GM12878 (cell line): Measurements from ENCODE around the gene NME5. TPM values are rescaled to one million over a fixed set of nuclear protein-coding genes. Genes with fewer than 3 reads are reported as not detected.

Experiments used
- ATAC-seq: fragments of 200-7000 bp; cut with Tn5 transposase; 3 replicates; pipeline ENCODE4 v1.9.1; 2020; ENCODE audit warnings: mild to moderate bottlenecking, moderate library complexity
- BruUV-seq: library from RNA; stranded (reverse); fragments of 400-500 nt; replicated peaks from 2 replicates; lab custom pipeline; 2021; lab: Mats Ljungman, UMichigan
- CTCF ChIA-PET: fragments of 300-600 bp; sonication (Branson Sonifier 250); formaldehyde crosslinking; extraction: SDS; loops from one replicate; lab custom pipeline; 2021; ENCODE audit warnings: inconsistent platforms; lab: Yijun Ruan, JAX
- POLR2A ChIA-PET: fragments of 350-600 bp; formaldehyde crosslinking; extraction: SDS; loops from one replicate; lab custom pipeline; 2021; ENCODE audit warnings: inconsistent platforms; lab: Charles Lee
- RAD21 ChIA-PET: fragments of 300-600 bp; sonication (Branson Sonifier 250); formaldehyde crosslinking; loops from one replicate; lab custom pipeline; 2023; ENCODE audit warnings: antibody characterized with exemption; ENCODE audit not compliant: unreplicated experiment; lab: Charles Lee
- SMC1A ChIA-PET: fragments of 300-600 bp; sonication (Branson Sonifier 250); formaldehyde crosslinking; loops from one replicate; lab custom pipeline; 2023; ENCODE audit not compliant: unreplicated experiment, uncharacterized antibody; lab: Charles Lee
- DNase-seq: peaks from one replicate; pipeline ENCODE4 v3.0.0-alpha.2; 2011; ENCODE audit warnings: low read depth, low spot score
- FAIRE-seq: peaks from 3 replicates; lab custom pipeline; 2011; peaks lifted over from hg19 to GRCh38; lab: Jason Lieb, UNC
- H2AFZ ChIP-seq: 2 replicates; pipeline ENCODE4 v1.6.0; 2011; ENCODE audit warnings: low read depth, low read length, control low read depth; ENCODE audit not compliant: control insufficient read depth
- H3K27ac ChIP-seq: 2 replicates; pipeline ENCODE4 v1.5.1; 2011; ENCODE audit warnings: control low read depth; ENCODE audit not compliant: control insufficient read depth, insufficient read depth
- H3K27me3 ChIP-seq, 2 experiments: replicated peaks in 1 of 2; 2 replicates each; pipeline versions ENCODE4 v1.6.0 to v1.6.1; 2011; ENCODE audit warnings: low read length in 1 of 2; ENCODE audit not compliant: control insufficient read depth in 2 of 2, insufficient read depth in 2 of 2
- H3K36me3 ChIP-seq, 2 experiments: 2 replicates each; pipeline ENCODE4 v1.5.1; 2011; ENCODE audit warnings: low read length in 1 of 2; ENCODE audit not compliant: control insufficient read depth in 2 of 2, insufficient read depth in 2 of 2
- H3K4me1 ChIP-seq: 2 replicates; pipeline ENCODE4 v1.6.1; 2011; ENCODE audit warnings: mild to moderate bottlenecking, low read length, moderate library complexity, mixed read lengths; ENCODE audit not compliant: control insufficient read depth, insufficient read depth
- H3K4me2 ChIP-seq: 2 replicates; pipeline ENCODE4 v1.6.0; 2011; ENCODE audit warnings: control low read depth; ENCODE audit not compliant: control insufficient read depth, insufficient read depth
- H3K4me3 ChIP-seq: fragments of 200-600 bp; sonication (generic); 2 replicates; pipeline ENCODE4 v1.5.1; 2016
- H3K79me2 ChIP-seq: 2 replicates; pipeline ENCODE4 v1.6.0; 2011; ENCODE audit warnings: low read length; ENCODE audit not compliant: control insufficient read depth, insufficient read depth
- H3K9ac ChIP-seq: 2 replicates; pipeline ENCODE4 v1.8.0; 2011; ENCODE audit warnings: low read length, control low read depth, mixed read lengths; ENCODE audit not compliant: control insufficient read depth, insufficient read depth
- H3K9me3 ChIP-seq: replicated peaks from 3 replicates; pipeline ENCODE4 v1.5.1; 2011; ENCODE audit warnings: mild to moderate bottlenecking, low read length; ENCODE audit not compliant: control insufficient read depth, insufficient read depth
- H4K20me1 ChIP-seq: 2 replicates; pipeline ENCODE4 v1.6.0; 2011; ENCODE audit not compliant: control insufficient read depth, insufficient read depth
- EGR1 ChIP-seq, 2 experiments: IDR thresholded peaks; 1 replicate in 1 of 2; 2 replicates in 1 of 2; pipeline ENCODE4 v1.6.1; 2011 to 2012; ENCODE audit warnings: low read depth in 2 of 2, low read length in 2 of 2, borderline replicate concordance in 1 of 2, mild to moderate bottlenecking in 1 of 2, moderate library complexity in 1 of 2
- FOXK2 ChIP-seq: fragments of 450-650 bp; IDR thresholded peaks from 2 replicates; pipeline ENCODE4 v1.6.1; 2017; ENCODE audit warnings: mild to moderate bottlenecking, moderate library complexity
- HDAC2 ChIP-seq: fragments of 200-600 bp; sonication (generic); IDR thresholded peaks from 2 replicates; pipeline ENCODE4 v1.6.1; 2017
- HDAC6 ChIP-seq: fragments of 200-600 bp; sonication (generic); IDR thresholded peaks from one replicate; pipeline ENCODE4 v1.8.0; 2017; ENCODE audit warnings: antibody characterized with exemption; ENCODE audit not compliant: unreplicated experiment
- LARP7 ChIP-seq: fragments of 450-650 bp; IDR thresholded peaks from 2 replicates; pipeline ENCODE4 v1.6.1; 2017; ENCODE audit warnings: mild to moderate bottlenecking
- MXI1 ChIP-seq: fragments of 150-350 bp; IDR thresholded peaks from 2 replicates; pipeline ENCODE4 v1.6.1; 2011; ENCODE audit warnings: low read depth, mild to moderate bottlenecking, inconsistent platforms, low read length, improper control_type of control experiment
- SPI1 ChIP-seq: IDR thresholded peaks from 2 replicates; pipeline ENCODE4 v1.6.1; 2011; ENCODE audit warnings: low read depth, mild to moderate bottlenecking, low read length, moderate library complexity, borderline replicate concordance; ENCODE audit not compliant: insufficient read depth
- WGBS: methylation state at CpG from one replicate; pipeline ENCODE4 v1.1.6; 2016; ENCODE audit warnings: low lambda C conversion rate; ENCODE audit not compliant: insufficient replicate concordance, insufficient coverage; ENCODE audit errors: missing lambda C conversion rate; 5-methylcytosine and 5-hydroxymethylcytosine counted together
- in situ Hi-C: fragments of 300-500 bp; cut with MboI; formaldehyde crosslinking; loops from 9 replicates; pipeline ENCODE4 v1.14.3; 2018; ENCODE audit warnings: mixed read lengths
- intact Hi-C: fragments of 100-400 bp; cut with micrococcal nuclease; formaldehyde crosslinking; loops from one replicate; pipeline ENCODE4 v1.14.2; 2022; ENCODE audit not compliant: unreplicated experiment
- polyA plus RNA-seq, 11 experiments: library from polyadenylated mRNA; depleted of rRNA in 4 of 11; unstranded in 6 of 11; stranded (reverse) in 5 of 11; fragments of >200 nt; fragmentation: Nextera tagmentation in 4 of 11; fragmentation: Illumina TruSeq in 1 of 11; extraction: Ambion mirVana in 4 of 11; extraction: Trizol in 1 of 11; gene quantifications; 1 replicate in 1 of 11; 2 replicates in 10 of 11; pipeline versions ENCODE4 v1.2.1 to v1.2.3, GENCODE V29; 2011 to 2016; ENCODE audit warnings: inconsistent platforms in 2 of 11, missing spikeins in 2 of 11, low read depth in 1 of 11
- total RNA-seq, 4 experiments: library from RNA; depleted of rRNA in 3 of 4; stranded (reverse); fragments of >200 nt in 3 of 4; fragmentation: Illumina TruSeq in 1 of 4; extraction: Trizol in 1 of 4; gene quantifications; 2 replicates each; pipeline versions ENCODE4 v1.2.1 to v1.2.3, GENCODE V29; 2013 to 2021
- TF ChIP-seq, protein P1 (sequence below): fragments of 450-650 bp; IDR thresholded peaks from 2 replicates; pipeline ENCODE4 v1.6.1; 2017; ENCODE audit warnings: mild to moderate bottlenecking, moderate library complexity
- TF ChIP-seq, protein P2 (sequence below): IDR thresholded peaks from 2 replicates; pipeline ENCODE4 v1.6.1; 2011; ENCODE audit warnings: borderline replicate concordance, low read depth, mild to moderate bottlenecking, moderate library complexity, low read length; ENCODE audit not compliant: insufficient read depth, poor library complexity, severe bottlenecking
- TF ChIP-seq, protein P3 (sequence below): fragments of 450-650 bp; IDR thresholded peaks from 2 replicates; pipeline ENCODE4 v1.6.1; 2018; ENCODE audit warnings: borderline replicate concordance, mild to moderate bottlenecking; ENCODE audit not compliant: partially characterized antibody

Gene NME5
- total and polyA plus RNA-seq, 10 of the 15 experiments (the other 5 are each of a cell fraction or from before 2014, with no cell fraction given): 0.22 to 0.52 TPM; not detected in 8

DNA sequence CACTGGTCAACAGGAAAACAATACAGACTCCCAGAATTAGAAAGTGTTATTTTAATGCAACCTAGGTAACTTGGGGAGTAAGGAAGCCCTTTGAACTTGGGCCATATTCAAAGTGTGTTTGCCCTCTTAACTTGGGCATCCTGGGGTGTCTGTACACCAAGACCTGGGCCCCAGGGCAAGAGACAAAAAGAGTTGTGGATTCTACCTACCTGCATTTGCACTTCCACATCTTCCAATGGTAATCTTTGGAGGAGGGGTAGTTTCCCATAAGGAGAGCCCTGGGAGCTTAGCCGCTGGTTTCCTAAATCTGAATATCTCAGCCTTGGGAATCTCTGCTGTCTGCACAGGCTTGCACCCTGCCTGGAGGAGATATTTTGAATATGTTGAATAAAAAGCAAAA, 46.9 kb downstream of the NME5 start:
- in situ Hi-C loops (loop anchor here (25.0 kb wide), 1 partner anchor 755 kb away; no protein-coding TSS in a partner anchor), intact Hi-C loops (no loop called here)
- DNase-seq (no peak), FAIRE-seq (no peak), ATAC-seq (no peak)
- no peak for TF ChIP-seq SPI1
- no peak for TF ChIP-seq MXI1
- no peak for TF ChIP-seq FOXK2
- TF ChIP-seq EGR1 (IDR thresholded peaks at IDR 0.05; ENCODE audit: borderline replicate concordance in 1 of 2, low read depth in 2 of 2, low read length in 2 of 2): no peak
- TF ChIP-seq, protein P1, sequence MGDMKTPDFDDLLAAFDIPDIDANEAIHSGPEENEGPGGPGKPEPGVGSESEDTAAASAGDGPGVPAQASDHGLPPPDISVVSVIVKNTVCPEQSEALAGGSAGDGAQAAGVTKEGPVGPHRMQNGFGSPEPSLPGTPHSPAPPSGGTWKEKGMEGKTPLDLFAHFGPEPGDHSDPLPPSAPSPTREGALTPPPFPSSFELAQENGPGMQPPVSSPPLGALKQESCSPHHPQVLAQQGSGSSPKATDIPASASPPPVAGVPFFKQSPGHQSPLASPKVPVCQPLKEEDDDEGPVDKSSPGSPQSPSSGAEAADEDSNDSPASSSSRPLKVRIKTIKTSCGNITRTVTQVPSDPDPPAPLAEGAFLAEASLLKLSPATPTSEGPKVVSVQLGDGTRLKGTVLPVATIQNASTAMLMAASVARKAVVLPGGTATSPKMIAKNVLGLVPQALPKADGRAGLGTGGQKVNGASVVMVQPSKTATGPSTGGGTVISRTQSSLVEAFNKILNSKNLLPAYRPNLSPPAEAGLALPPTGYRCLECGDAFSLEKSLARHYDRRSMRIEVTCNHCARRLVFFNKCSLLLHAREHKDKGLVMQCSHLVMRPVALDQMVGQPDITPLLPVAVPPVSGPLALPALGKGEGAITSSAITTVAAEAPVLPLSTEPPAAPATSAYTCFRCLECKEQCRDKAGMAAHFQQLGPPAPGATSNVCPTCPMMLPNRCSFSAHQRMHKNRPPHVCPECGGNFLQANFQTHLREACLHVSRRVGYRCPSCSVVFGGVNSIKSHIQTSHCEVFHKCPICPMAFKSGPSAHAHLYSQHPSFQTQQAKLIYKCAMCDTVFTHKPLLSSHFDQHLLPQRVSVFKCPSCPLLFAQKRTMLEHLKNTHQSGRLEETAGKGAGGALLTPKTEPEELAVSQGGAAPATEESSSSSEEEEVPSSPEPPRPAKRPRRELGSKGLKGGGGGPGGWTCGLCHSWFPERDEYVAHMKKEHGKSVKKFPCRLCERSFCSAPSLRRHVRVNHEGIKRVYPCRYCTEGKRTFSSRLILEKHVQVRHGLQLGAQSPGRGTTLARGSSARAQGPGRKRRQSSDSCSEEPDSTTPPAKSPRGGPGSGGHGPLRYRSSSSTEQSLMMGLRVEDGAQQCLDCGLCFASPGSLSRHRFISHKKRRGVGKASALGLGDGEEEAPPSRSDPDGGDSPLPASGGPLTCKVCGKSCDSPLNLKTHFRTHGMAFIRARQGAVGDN: no peak
- TF ChIP-seq, protein P2, sequence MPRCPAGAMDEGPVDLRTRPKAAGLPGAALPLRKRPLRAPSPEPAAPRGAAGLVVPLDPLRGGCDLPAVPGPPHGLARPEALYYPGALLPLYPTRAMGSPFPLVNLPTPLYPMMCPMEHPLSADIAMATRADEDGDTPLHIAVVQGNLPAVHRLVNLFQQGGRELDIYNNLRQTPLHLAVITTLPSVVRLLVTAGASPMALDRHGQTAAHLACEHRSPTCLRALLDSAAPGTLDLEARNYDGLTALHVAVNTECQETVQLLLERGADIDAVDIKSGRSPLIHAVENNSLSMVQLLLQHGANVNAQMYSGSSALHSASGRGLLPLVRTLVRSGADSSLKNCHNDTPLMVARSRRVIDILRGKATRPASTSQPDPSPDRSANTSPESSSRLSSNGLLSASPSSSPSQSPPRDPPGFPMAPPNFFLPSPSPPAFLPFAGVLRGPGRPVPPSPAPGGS: no peak
- TF ChIP-seq, protein P3, sequence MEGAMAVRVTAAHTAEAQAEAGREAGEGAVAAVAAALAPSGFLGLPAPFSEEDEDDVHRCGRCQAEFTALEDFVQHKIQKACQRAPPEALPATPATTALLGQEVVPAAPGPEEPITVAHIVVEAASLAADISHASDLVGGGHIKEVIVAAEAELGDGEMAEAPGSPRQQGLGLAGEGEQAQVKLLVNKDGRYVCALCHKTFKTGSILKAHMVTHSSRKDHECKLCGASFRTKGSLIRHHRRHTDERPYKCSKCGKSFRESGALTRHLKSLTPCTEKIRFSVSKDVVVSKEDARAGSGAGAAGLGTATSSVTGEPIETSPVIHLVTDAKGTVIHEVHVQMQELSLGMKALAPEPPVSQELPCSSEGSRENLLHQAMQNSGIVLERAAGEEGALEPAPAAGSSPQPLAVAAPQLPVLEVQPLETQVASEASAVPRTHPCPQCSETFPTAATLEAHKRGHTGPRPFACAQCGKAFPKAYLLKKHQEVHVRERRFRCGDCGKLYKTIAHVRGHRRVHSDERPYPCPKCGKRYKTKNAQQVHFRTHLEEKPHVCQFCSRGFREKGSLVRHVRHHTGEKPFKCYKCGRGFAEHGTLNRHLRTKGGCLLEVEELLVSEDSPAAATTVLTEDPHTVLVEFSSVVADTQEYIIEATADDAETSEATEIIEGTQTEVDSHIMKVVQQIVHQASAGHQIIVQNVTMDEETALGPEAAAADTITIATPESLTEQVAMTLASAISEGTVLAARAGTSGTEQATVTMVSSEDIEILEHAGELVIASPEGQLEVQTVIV: no peak
- no peak for TF ChIP-seq HDAC6
- TF ChIP-seq LARP7: no peak
- TF ChIP-seq HDAC2: no peak
- BruUV-seq: no TSS peak
- ChIA-PET SMC1A (interaction anchor here (0.8 to 1.2 kb wide), 4 partner anchors 9 to 461 kb away, joined by 3 to 4 read pairs (median 3); no protein-coding TSS in a partner anchor), POLR2A (no interaction called here), CTCF (interaction anchor here (0.8 to 2.8 kb wide), 2 partner anchors 11 to 41 kb away, joined by 3 to 12 read pairs; no protein-coding TSS in a partner anchor), RAD21 (no interaction called here)
- Histone ChIP-seq H3K9ac (no peak overlapping the region), H3K4me1 (no peaks in the 10 kb centered on the region), H3K36me3 (no peaks in the 10 kb centered on the region), H3K4me2 (no peak overlapping the region), H3K27me3 (no peaks in the 10 kb centered on the region; a peak in 1 of 4 replicates), H2AFZ (no peak overlapping the region), H3K4me3 (no peak overlapping the region), H4K20me1 (no peaks in the 10 kb centered on the region), H3K79me2 (no peaks in the 10 kb centered on the region), H3K27ac (no peak overlapping the region), H3K9me3 (no peaks in the 10 kb centered on the region)
- WGBS: 75% methylated on average over 1 of the region's 1 CpG
